GM23338 (cell line): ENCODE data around the gene FAM149B1. TPM values are rescaled to one million over a fixed set of nuclear protein-coding genes. Genes with fewer than 3 reads are reported as not detected.
A peak's percentile ranks its signal among the peaks of the same experiment; 100 is the strongest.

Experiments
- ATAC-seq: fragments of 200-7000 bp; cut with Tn5 transposase; 3 replicates; pipeline ENCODE4 v1.9.1; 2020
- DNase-seq: peaks from one replicate; pipeline ENCODE4 v3.0.0-alpha.2; 2015; ENCODE audit warnings: low spot score
- H2AFZ ChIP-seq: fragments of 200-600 bp; sonication (generic); 2 replicates; pipeline ENCODE4 v1.8.0; 2016; ENCODE audit warnings: antibody characterized with exemption, mild to moderate bottlenecking, moderate library complexity
- H3F3A ChIP-seq: fragments of 200-600 bp; sonication (generic); replicated peaks from 2 replicates; pipeline ENCODE4 v1.8.0; 2017; ENCODE audit warnings: antibody characterized with exemption, mixed run types, low read depth
- H3K27ac ChIP-seq: fragments of 200-600 bp; sonication (generic); 2 replicates; pipeline ENCODE4 v1.6.1; 2016; ENCODE audit warnings: low read depth
- H3K27me3 ChIP-seq: fragments of 200-600 bp; sonication (generic); 2 replicates; pipeline ENCODE4 v1.8.0; 2016; ENCODE audit warnings: mild to moderate bottlenecking, mixed run types, moderate library complexity; ENCODE audit not compliant: insufficient read depth
- H3K36me3 ChIP-seq: fragments of 200-600 bp; sonication (generic); 2 replicates; pipeline ENCODE4 v1.8.0; 2016; ENCODE audit warnings: mild to moderate bottlenecking; ENCODE audit not compliant: insufficient read depth
- H3K4me1 ChIP-seq: fragments of 200-600 bp; sonication (generic); 2 replicates; pipeline ENCODE4 v1.8.0; 2016; ENCODE audit warnings: mild to moderate bottlenecking, moderate library complexity; ENCODE audit not compliant: insufficient read depth
- H3K4me2 ChIP-seq: fragments of 200-600 bp; sonication (generic); 2 replicates; pipeline ENCODE4 v1.7.1; 2017; ENCODE audit warnings: mixed run types
- H3K4me3 ChIP-seq: fragments of 200-600 bp; sonication (generic); 2 replicates; pipeline ENCODE4 v1.6.1; 2016; ENCODE audit warnings: mixed run types
- H3K79me2 ChIP-seq: fragments of 200-600 bp; sonication (generic); replicated peaks from 2 replicates; pipeline ENCODE4 v1.8.0; 2017; ENCODE audit warnings: mild to moderate bottlenecking; ENCODE audit not compliant: insufficient read depth
- H3K9me2 ChIP-seq: fragments of 200-600 bp; sonication (generic); 2 replicates; pipeline ENCODE4 v1.8.0; 2017; ENCODE audit not compliant: insufficient read depth
- H4K20me1 ChIP-seq: fragments of 200-600 bp; sonication (generic); replicated peaks from 2 replicates; pipeline ENCODE4 v1.8.0; 2017; ENCODE audit warnings: mild to moderate bottlenecking; ENCODE audit not compliant: insufficient read depth
- H3K27ac Mint-ChIP-seq: 2 replicates; pipeline ENCODE4 v1.8.0; 2020; ENCODE audit warnings: inconsistent platforms, mild to moderate bottlenecking, moderate library complexity, mixed read lengths
- H3K27me3 Mint-ChIP-seq: 3 replicates; pipeline ENCODE4 v1.8.0; 2022; ENCODE audit warnings: low read depth, mild to moderate bottlenecking, moderate library complexity, mixed read lengths, inconsistent platforms; ENCODE audit not compliant: insufficient read depth, poor library complexity
- H3K36me3 Mint-ChIP-seq: 3 replicates; pipeline ENCODE4 v1.8.0; 2021; ENCODE audit warnings: low read depth, mild to moderate bottlenecking, inconsistent platforms, moderate library complexity, mixed read lengths
- H3K4me1 Mint-ChIP-seq: 3 replicates; pipeline ENCODE4 v1.8.0; 2020; ENCODE audit warnings: mild to moderate bottlenecking, inconsistent platforms, mixed read lengths
- H3K4me3 Mint-ChIP-seq: 3 replicates; pipeline ENCODE4 v1.8.0; 2021; ENCODE audit warnings: moderate library complexity, mild to moderate bottlenecking, inconsistent platforms, mixed read lengths
- H3K9me3 Mint-ChIP-seq: 3 replicates; pipeline ENCODE4 v1.8.0; 2020; ENCODE audit warnings: moderate library complexity, mild to moderate bottlenecking, inconsistent platforms, mixed read lengths
- CREB1 ChIP-seq: fragments of 250-450 bp; sonication (Bioruptor Pico); IDR thresholded peaks from 2 replicates; pipeline ENCODE4 v1.5.0; 2020; ENCODE audit warnings: low read depth, mild to moderate bottlenecking, moderate library complexity
- CTCF ChIP-seq, 2 experiments: fragments of 200-600 bp in 1 of 2; sonication (generic) in 1 of 2; conservative IDR thresholded peaks; 2 replicates each; pipeline versions ENCODE4 v1.5.1 to v1.6.1; 2016 to 2017; ENCODE audit warnings: antibody characterized with exemption in 2 of 2, low read depth in 2 of 2, mild to moderate bottlenecking in 2 of 2, moderate library complexity in 1 of 2
- EZH2phosphoT487 ChIP-seq: fragments of 200-600 bp; sonication (generic); IDR thresholded peaks from one replicate; pipeline ENCODE4 v1.8.1; 2018; ENCODE audit warnings: antibody characterized with exemption; ENCODE audit not compliant: unreplicated experiment
- NANOG ChIP-seq: IDR thresholded peaks from 2 replicates; pipeline ENCODE4 v1.6.1; 2016; ENCODE audit warnings: antibody characterized with exemption, borderline replicate concordance
- POLR2AphosphoS5 ChIP-seq: IDR thresholded peaks from 2 replicates; pipeline ENCODE4 v1.6.1; 2016; ENCODE audit warnings: antibody characterized with exemption, low read depth
- STAT1 ChIP-seq: IDR thresholded peaks from one replicate; pipeline ENCODE4 v1.6.1; 2016; ENCODE audit warnings: antibody characterized with exemption; ENCODE audit not compliant: unreplicated experiment
- ZNF331 ChIP-seq: fragments of 250-450 bp; sonication (Bioruptor Pico); IDR thresholded peaks from 2 replicates; pipeline ENCODE4 v1.5.0; 2020; ENCODE audit warnings: low read depth, mild to moderate bottlenecking, moderate library complexity
- ZNF462 ChIP-seq: fragments of 250-450 bp; sonication (Bioruptor Pico); IDR thresholded peaks from 2 replicates; pipeline ENCODE4 v1.5.0; 2020; ENCODE audit warnings: mild to moderate bottlenecking, moderate library complexity
- polyA plus RNA-seq: library from polyadenylated mRNA; unstranded; fragments of >200 nt; fragmentation: Nextera tagmentation; extraction: Ambion mirVana; gene quantifications from 2 replicates; pipeline ENCODE4 v1.2.1, GENCODE V29; 2016
- total RNA-seq: library from RNA; depleted of rRNA; stranded (reverse); fragments of >200 nt; shearing (Covaris generic); gene quantifications from 2 replicates; pipeline ENCODE4 v1.2.3, GENCODE V29; 2014
- TF ChIP-seq, protein P1 (sequence below): IDR thresholded peaks from one replicate; pipeline ENCODE4 v1.6.1; 2018; ENCODE audit warnings: antibody characterized with exemption; ENCODE audit not compliant: unreplicated experiment

The FAM149B1 gene
- total and polyA plus RNA-seq, 2 experiments from 2014 or later, result 11.2 to 19.3 TPM

DNA sequence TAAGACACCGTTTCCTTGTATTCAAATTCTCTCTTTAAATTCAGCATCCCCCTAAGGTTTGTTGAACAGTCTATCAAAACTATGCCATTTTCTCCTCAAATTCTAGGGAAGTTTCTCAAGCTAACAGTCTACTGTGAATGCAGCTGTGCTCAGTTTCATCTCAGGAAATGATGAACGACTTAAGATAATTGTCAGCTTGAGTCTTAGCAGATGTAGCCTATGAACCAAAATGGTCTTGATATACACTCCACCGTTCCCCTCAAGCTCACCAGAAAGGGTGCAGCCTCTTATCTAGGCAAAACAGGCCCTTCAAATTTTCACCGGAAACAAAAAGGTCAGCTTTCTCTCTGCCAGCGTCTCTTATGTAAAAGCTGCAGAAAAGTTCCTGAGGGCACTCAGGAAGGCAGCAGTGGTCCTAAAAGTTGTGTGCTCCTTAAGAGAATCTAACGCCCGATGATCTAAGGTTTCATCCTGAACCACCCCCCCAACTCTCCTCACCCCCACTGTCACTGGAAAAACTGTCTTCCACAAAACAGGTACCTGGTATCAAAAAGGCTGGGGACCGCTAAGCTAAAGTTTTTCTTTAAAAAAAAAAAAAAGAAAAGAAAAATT, 77.1 kb downstream of the FAM149B1 start (continued):
- TF ChIP-seq ZNF462 (CRISPR knock-in tag) (no peak), EZH2phosphoT487 (no peak)
- TF ChIP-seq, protein P1, sequence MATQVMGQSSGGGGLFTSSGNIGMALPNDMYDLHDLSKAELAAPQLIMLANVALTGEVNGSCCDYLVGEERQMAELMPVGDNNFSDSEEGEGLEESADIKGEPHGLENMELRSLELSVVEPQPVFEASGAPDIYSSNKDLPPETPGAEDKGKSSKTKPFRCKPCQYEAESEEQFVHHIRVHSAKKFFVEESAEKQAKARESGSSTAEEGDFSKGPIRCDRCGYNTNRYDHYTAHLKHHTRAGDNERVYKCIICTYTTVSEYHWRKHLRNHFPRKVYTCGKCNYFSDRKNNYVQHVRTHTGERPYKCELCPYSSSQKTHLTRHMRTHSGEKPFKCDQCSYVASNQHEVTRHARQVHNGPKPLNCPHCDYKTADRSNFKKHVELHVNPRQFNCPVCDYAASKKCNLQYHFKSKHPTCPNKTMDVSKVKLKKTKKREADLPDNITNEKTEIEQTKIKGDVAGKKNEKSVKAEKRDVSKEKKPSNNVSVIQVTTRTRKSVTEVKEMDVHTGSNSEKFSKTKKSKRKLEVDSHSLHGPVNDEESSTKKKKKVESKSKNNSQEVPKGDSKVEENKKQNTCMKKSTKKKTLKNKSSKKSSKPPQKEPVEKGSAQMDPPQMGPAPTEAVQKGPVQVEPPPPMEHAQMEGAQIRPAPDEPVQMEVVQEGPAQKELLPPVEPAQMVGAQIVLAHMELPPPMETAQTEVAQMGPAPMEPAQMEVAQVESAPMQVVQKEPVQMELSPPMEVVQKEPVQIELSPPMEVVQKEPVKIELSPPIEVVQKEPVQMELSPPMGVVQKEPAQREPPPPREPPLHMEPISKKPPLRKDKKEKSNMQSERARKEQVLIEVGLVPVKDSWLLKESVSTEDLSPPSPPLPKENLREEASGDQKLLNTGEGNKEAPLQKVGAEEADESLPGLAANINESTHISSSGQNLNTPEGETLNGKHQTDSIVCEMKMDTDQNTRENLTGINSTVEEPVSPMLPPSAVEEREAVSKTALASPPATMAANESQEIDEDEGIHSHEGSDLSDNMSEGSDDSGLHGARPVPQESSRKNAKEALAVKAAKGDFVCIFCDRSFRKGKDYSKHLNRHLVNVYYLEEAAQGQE, result no peak

DNA sequence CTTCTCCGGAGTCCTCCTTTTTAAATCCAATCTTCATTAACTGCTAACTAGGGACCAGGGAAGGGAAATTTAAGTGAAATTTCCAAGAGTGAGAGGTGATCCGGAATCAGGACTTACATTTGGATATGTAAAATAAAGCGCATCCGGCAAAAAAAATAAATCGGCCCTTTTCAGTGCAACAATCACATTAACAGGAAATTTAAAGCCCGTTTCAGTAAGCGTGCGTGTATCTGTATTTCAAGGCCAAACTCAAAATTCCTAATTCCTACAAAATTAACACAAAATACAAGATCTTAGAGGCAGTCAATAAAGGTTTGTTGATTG, 78.4 kb downstream of the FAM149B1 start:
- H3K27me3 ChIP-seq, result no peaks in the 10 kb centered on the region
- Mint-ChIP-seq H3K27me3 (peaks cover 4% of the 10 kb centered on the region), H3K36me3 (peaks cover 80% of the 10 kb centered on the region), H3K27ac (peak overlapping the region; percentile 100), H3K4me3 (peak overlapping the region; percentile 100), H3K4me1 (peaks cover 23% of the 10 kb centered on the region; the same call in 2 of the 3 replicates), H3K9me3 (no peaks in the 10 kb centered on the region)
- peak overlapping the region; percentile 98 for H3K4me2 ChIP-seq
- H2AFZ ChIP-seq, result no peak overlapping the region
- peaks cover 64% of the 10 kb centered on the region for H3K79me2 ChIP-seq
- ATAC-seq (no peak), DNase-seq (no peak)
- no peaks in the 10 kb centered on the region for H3K9me2 ChIP-seq
- H3K4me1 ChIP-seq, result peaks cover 16% of the 10 kb centered on the region
- H3K4me3 ChIP-seq, result peak overlapping the region; percentile 81
- H3K36me3 ChIP-seq, result peaks cover 57% of the 10 kb centered on the region
- peak overlapping the region; percentile 98 for H3K27ac ChIP-seq
- H4K20me1 ChIP-seq, result no peaks in the 10 kb centered on the region; the same call in 1 of the 2 replicates
- H3F3A ChIP-seq, result peaks cover 26% of the 10 kb centered on the region
- no peak for TF ChIP-seq ZNF331
- no peak for TF ChIP-seq NANOG
- TF ChIP-seq STAT1, result no peak
- no peak for TF ChIP-seq CREB1 (CRISPR knock-in tag)
- no peak for TF ChIP-seq POLR2AphosphoS5
- no peak for TF ChIP-seq CTCF (conservative IDR thresholded peaks at IDR 0.05; ENCODE audit: low read depth in 2 of 2)
- TF ChIP-seq, protein P1, result no peak
